Body of pancreas (tissue), 2 donors: ENCODE data around the gene HIF1A. TPM values are rescaled to one million over a fixed set of nuclear protein-coding genes. Genes with fewer than 3 reads are reported as not detected.

ENCODE experiments used
- total RNA-seq, 2 donors: library from RNA; depleted of rRNA; stranded (reverse); fragments of >200 nt; gene quantifications; one replicate each; pipeline ENCODE4 v1.1.0, GENCODE V29; 2016

The HIF1A gene
- total RNA-seq, 2 donors from 2014 or later = 36.8 to 66.9 TPM

Other genes with a start within 250 kb of the HIF1A start
- gene SNAPC1, start 66.9 kb downstream of the HIF1A start, total RNA-seq = 1 to 10 TPM in 1 of 2 donors, under 1 TPM in 1; 0.66 to 2.6 TPM
- 1 to 10 TPM; 5.7 to 8.6 TPM for gene SYT16, start 117.2 kb downstream of the HIF1A start, total RNA-seq